Peyer's patch (tissue), 4 donors: ENCODE data around the gene CNTRL.

ENCODE experiments used
- POLR2A ChIP-seq, 2 donors: fragments of 450-650 bp; IDR thresholded peaks; one replicate each; pipeline ENCODE4 v1.5.1; 2017; ENCODE audit warnings: antibody characterized with exemption in 2 of 2, mild to moderate bottlenecking in 2 of 2, moderate library complexity in 2 of 2
- TF ChIP-seq, protein P1 (sequence below), 6 experiments: fragments of 450-650 bp in 4 of 6; fragments of 200-600 bp in 2 of 6; sonication (generic) in 1 of 6; IDR thresholded peaks; one replicate each; pipeline ENCODE4 v1.5.1; 2017 to 2019; ENCODE audit warnings: antibody characterized with exemption in 6 of 6, mild to moderate bottlenecking in 3 of 6, moderate library complexity in 1 of 6

DNA sequence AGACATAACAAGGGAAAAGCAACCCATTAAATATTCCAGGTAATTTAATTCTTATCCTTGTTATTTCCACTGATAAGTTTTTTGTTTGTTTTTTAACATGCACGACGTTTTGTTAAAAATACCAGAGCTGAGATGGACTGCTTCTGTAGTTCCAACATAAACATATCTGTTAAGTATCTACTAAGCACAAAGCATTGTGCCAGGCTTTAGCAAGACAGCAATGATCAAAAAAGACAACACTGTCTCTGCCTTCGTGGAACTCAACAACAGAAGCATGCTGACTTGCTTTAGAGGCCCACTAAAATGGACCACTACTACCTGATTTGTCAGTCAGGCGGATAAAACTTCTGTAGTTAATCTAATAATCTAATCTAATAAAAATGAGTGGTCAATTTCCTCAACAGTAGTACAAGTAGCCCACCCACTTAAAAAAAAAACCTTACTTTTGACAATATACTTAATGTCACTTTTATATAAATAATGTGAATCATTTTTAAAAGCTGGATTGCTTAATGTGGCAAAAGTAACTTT, 123.8 kb downstream of the CNTRL start:
- TF ChIP-seq, protein P1, sequence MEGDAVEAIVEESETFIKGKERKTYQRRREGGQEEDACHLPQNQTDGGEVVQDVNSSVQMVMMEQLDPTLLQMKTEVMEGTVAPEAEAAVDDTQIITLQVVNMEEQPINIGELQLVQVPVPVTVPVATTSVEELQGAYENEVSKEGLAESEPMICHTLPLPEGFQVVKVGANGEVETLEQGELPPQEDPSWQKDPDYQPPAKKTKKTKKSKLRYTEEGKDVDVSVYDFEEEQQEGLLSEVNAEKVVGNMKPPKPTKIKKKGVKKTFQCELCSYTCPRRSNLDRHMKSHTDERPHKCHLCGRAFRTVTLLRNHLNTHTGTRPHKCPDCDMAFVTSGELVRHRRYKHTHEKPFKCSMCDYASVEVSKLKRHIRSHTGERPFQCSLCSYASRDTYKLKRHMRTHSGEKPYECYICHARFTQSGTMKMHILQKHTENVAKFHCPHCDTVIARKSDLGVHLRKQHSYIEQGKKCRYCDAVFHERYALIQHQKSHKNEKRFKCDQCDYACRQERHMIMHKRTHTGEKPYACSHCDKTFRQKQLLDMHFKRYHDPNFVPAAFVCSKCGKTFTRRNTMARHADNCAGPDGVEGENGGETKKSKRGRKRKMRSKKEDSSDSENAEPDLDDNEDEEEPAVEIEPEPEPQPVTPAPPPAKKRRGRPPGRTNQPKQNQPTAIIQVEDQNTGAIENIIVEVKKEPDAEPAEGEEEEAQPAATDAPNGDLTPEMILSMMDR (IDR thresholded peaks at IDR 0.05), result no peak
- TF ChIP-seq POLR2A (IDR thresholded peaks at IDR 0.05), result no peak
